Measurements from ENCODE around the gene ACVR2B. TPM values are rescaled to one million over a fixed set of nuclear protein-coding genes. Genes with fewer than 3 reads are reported as not detected.

The ACVR2B gene
- polyA plus RNA-seq, 4 donors, result 13.2 to 21.3 (median 16.0) TPM

- no peak for DNase-seq (ENCODE audit: low read depth in 4 of 4, low spot score in 2 of 4)
Observed at GRCh38 chr3:38480093-38480445, 26.4 kb downstream of the ACVR2B start.

GRCh38 chr3:38480930-38481329 lies 27.2 kb downstream of the ACVR2B start:
- DNase-seq (ENCODE audit: low read depth in 4 of 4, low spot score in 2 of 4), result no peak

GRCh38 chr3:38482951-38483350 lies 29.3 kb downstream of the ACVR2B start:
- DNase-seq (ENCODE audit: low read depth in 4 of 4, low spot score in 2 of 4), result no peak

GRCh38 chr3:38487323-38487722 lies 33.6 kb downstream of the ACVR2B start:
- no peak for DNase-seq (ENCODE audit: low read depth in 4 of 4, low spot score in 2 of 4)

- no peak for DNase-seq (ENCODE audit: low read depth in 4 of 4, low spot score in 2 of 4)
Observed at GRCh38 chr3:38488949-38489348, 35.3 kb downstream of the ACVR2B start.

- DNase-seq (ENCODE audit: low read depth in 4 of 4, low spot score in 2 of 4), result no peak
Observed at GRCh38 chr3:38489766-38490165, 36.1 kb downstream of the ACVR2B start.

- DNase-seq (ENCODE audit: low read depth in 4 of 4, low spot score in 2 of 4), result no peak
Observed at GRCh38 chr3:38490281-38491030, 36.8 kb downstream of the ACVR2B start.

GRCh38 chr3:38491215-38491614 lies 37.5 kb downstream of the ACVR2B start:
- DNase-seq (ENCODE audit: low read depth in 4 of 4, low spot score in 2 of 4), result no peak

GRCh38 chr3:38493031-38493430 lies 39.3 kb downstream of the ACVR2B start:
- DNase-seq (ENCODE audit: low read depth in 4 of 4, low spot score in 2 of 4), result no peak

- peak; percentile 50 to 87 (median 83) for DNase-seq (ENCODE audit: low read depth in 4 of 4, low spot score in 2 of 4)
Observed at GRCh38 chr3:38496131-38496910, 42.6 kb downstream of the ACVR2B start, which contains the start of gene EXOG. TSS of gene EXOG (plus strand) at chr3:38496340. CDS start at chr3:38496368, 28 bp downstream.

GRCh38 chr3:38497031-38497430 lies 43.3 kb downstream of the ACVR2B start:
- DNase-seq (ENCODE audit: low read depth in 4 of 4, low spot score in 2 of 4), result no peak

- DNase-seq (ENCODE audit: low read depth in 4 of 4, low spot score in 2 of 4), result no peak
Observed at GRCh38 chr3:38500688-38501417, 47.2 kb downstream of the ACVR2B start.

GRCh38 chr3:38507120-38507519 lies 53.4 kb downstream of the ACVR2B start:
- DNase-seq (ENCODE audit: low read depth in 4 of 4, low spot score in 2 of 4), result no peak

GRCh38 chr3:38509732-38510131 lies 56.0 kb downstream of the ACVR2B start:
- no peak for DNase-seq (ENCODE audit: low read depth in 4 of 4, low spot score in 2 of 4)

- no peak for DNase-seq (ENCODE audit: low read depth in 4 of 4, low spot score in 2 of 4)
Observed at GRCh38 chr3:38510631-38511030, 56.9 kb downstream of the ACVR2B start.

- DNase-seq (ENCODE audit: low read depth in 4 of 4, low spot score in 2 of 4), result no peak
Observed at GRCh38 chr3:38511546-38511945, 57.9 kb downstream of the ACVR2B start.

- DNase-seq (ENCODE audit: low read depth in 4 of 4, low spot score in 2 of 4), result no peak
Observed at GRCh38 chr3:38515367-38515766, 61.7 kb downstream of the ACVR2B start.

- no peak for DNase-seq (ENCODE audit: low read depth in 4 of 4, low spot score in 2 of 4)
Observed at GRCh38 chr3:38516669-38517068, 63.0 kb downstream of the ACVR2B start.

- DNase-seq (ENCODE audit: low read depth in 4 of 4, low spot score in 2 of 4), result no peak
Observed at GRCh38 chr3:38519000-38519399, 65.3 kb downstream of the ACVR2B start.

- no peak for DNase-seq (ENCODE audit: low read depth in 4 of 4, low spot score in 2 of 4)
Observed at GRCh38 chr3:38519651-38520050, 66.0 kb downstream of the ACVR2B start.

GRCh38 chr3:38521391-38521987 lies 67.8 kb downstream of the ACVR2B start:
- DNase-seq (ENCODE audit: low read depth in 4 of 4, low spot score in 2 of 4), result peak; percentile 50 to 69 (median 55)

All from left renal cortex interstitium (tissue), 4 donors.